ENCODE measurements around the gene NXPE3.
A peak's percentile ranks its signal among the peaks of the same experiment; 100 is the strongest.

Gene NXPE3

GRCh38 chr3:101849714-101850245, 70.8 kb downstream of the NXPE3 start:
- Histone ChIP-seq H3K27ac (ENCODE audit: low read length, poor library complexity, severe bottlenecking) (peak overlapping the region; percentile 93), H2AFZ (ENCODE audit: low read depth, low read length) (peak overlapping the region; percentile 16), H3K27me3 (ENCODE audit: control insufficient read depth in 1 of 2, insufficient read depth in 1 of 2, low read length in 2 of 2) (no peaks in the 10 kb centered on the region), H3K79me1 (replicated peaks; ENCODE audit: low read length, poor library complexity, severe bottlenecking) (peaks cover 11% of the 10 kb centered on the region), H3K9ac (ENCODE audit: low read length) (peak overlapping the region; percentile 99), H3K23ac (ENCODE audit: low read length in 2 of 2) (peak overlapping the region; percentile 97 to 98), H4K91ac (ENCODE audit: low read length) (peak overlapping the region; percentile 77), H3K4ac (ENCODE audit: low read depth in 1 of 2, low read length in 2 of 2) (peak overlapping the region; percentile 88 to 97), H3K4me3 (ENCODE audit: insufficient read depth in 1 of 2, low read depth in 1 of 2, low read length in 2 of 2) (peak overlapping the region; percentile 92 to 96), H3K4me2 (ENCODE audit: low read length, poor library complexity, severe bottlenecking) (peak overlapping the region; percentile 16), H3K36me3 (ENCODE audit: control insufficient read depth in 1 of 2, insufficient read depth in 2 of 2, low read depth in 1 of 2, low read length in 2 of 2) (peaks cover 8 to 32% of the 10 kb centered on the region in 2 experiments), H3K18ac (ENCODE audit: low read depth in 1 of 2, low read length in 2 of 2) (peak overlapping the region; percentile 81 to 87), H2BK12ac (ENCODE audit: low read length in 2 of 2) (peak overlapping the region in 1 of 2 experiments; percentile 76), H2BK5ac (ENCODE audit: low read depth, low read length, poor library complexity, severe bottlenecking) (peak overlapping the region; percentile 79), H3K4me1 (ENCODE audit: control insufficient read depth, insufficient read depth, low read depth, low read length) (peaks cover 5% of the 10 kb centered on the region), H2BK15ac (ENCODE audit: low read depth, poor library complexity, severe bottlenecking) (peak overlapping the region; percentile 68), H2BK120ac (ENCODE audit: low read depth, low read length) (peak overlapping the region; percentile 94), H3K14ac (ENCODE audit: low read length in 2 of 2) (peak overlapping the region in 1 of 2 experiments; percentile 96), H3K9me3 (ENCODE audit: control insufficient read depth, low read length) (no peaks in the 10 kb centered on the region), H2AK5ac (ENCODE audit: low read length, severe bottlenecking) (no peak overlapping the region), H4K8ac (ENCODE audit: low read length) (no peak overlapping the region)
- under 1% methylated on average over 65 of the region's 67 CpGs for WGBS
- DNase-seq: no peak

GRCh38 chr3:101850246-101851051, 71.4 kb downstream of the NXPE3 start:
- H4K91ac ChIP-seq (ENCODE audit: low read length): no peak overlapping the region
- H3K27me3 ChIP-seq (ENCODE audit: control insufficient read depth in 1 of 2, insufficient read depth in 1 of 2, low read length in 2 of 2): no peaks in the 10 kb centered on the region
- H3K27ac ChIP-seq (ENCODE audit: low read length, poor library complexity, severe bottlenecking): peak overlapping the region; percentile 93
- H2AFZ ChIP-seq (ENCODE audit: low read depth, low read length): no peak overlapping the region
- H3K4me3 ChIP-seq (ENCODE audit: insufficient read depth in 1 of 2, low read depth in 1 of 2, low read length in 2 of 2): peak overlapping the region; percentile 92 to 96
- no peak overlapping the region for H2AK5ac ChIP-seq (ENCODE audit: low read length, severe bottlenecking)
- no peak overlapping the region for H2BK15ac ChIP-seq (ENCODE audit: low read depth, poor library complexity, severe bottlenecking)
- H3K9ac ChIP-seq (ENCODE audit: low read length): peak overlapping the region; percentile 99
- H2BK120ac ChIP-seq (ENCODE audit: low read depth, low read length): no peak overlapping the region
- no peak overlapping the region for H4K8ac ChIP-seq (ENCODE audit: low read length)
- H3K36me3 ChIP-seq (ENCODE audit: control insufficient read depth in 1 of 2, insufficient read depth in 2 of 2, low read depth in 1 of 2, low read length in 2 of 2): peaks cover 11 to 38% of the 10 kb centered on the region in 2 experiments
- H3K14ac ChIP-seq (ENCODE audit: low read length in 2 of 2): no peak overlapping the region
- no peak overlapping the region for H3K4me2 ChIP-seq (ENCODE audit: low read length, poor library complexity, severe bottlenecking)
- H3K9me3 ChIP-seq (ENCODE audit: control insufficient read depth, low read length): no peaks in the 10 kb centered on the region
- H3K79me1 ChIP-seq (replicated peaks; ENCODE audit: low read length, poor library complexity, severe bottlenecking): peaks cover 9% of the 10 kb centered on the region
- peaks cover 7% of the 10 kb centered on the region for H3K4me1 ChIP-seq (ENCODE audit: control insufficient read depth, insufficient read depth, low read depth, low read length)
- H2BK5ac ChIP-seq (ENCODE audit: low read depth, low read length, poor library complexity, severe bottlenecking): peak overlapping the region; percentile 71
- H2BK12ac ChIP-seq (ENCODE audit: low read length in 2 of 2): no peak overlapping the region
- H3K4ac ChIP-seq (ENCODE audit: low read depth in 1 of 2, low read length in 2 of 2): no peak overlapping the region
- 2% methylated on average over 13 of the region's 19 CpGs for WGBS
- peak overlapping the region in 1 of 2 experiments; percentile 98 for H3K23ac ChIP-seq (ENCODE audit: low read length in 2 of 2)
- peak overlapping the region in 1 of 2 experiments; percentile 87 for H3K18ac ChIP-seq (ENCODE audit: low read depth in 1 of 2, low read length in 2 of 2)
- DNase-seq: peak; percentile 77

GRCh38 chr3:101851072-101851770, 72.2 kb downstream of the NXPE3 start:
- peak; percentile 43 for DNase-seq

More at GRCh38 chr3:101851072-101851770, 72.2 kb downstream of the NXPE3 start:
- H3K4ac ChIP-seq (ENCODE audit: low read depth in 1 of 2, low read length in 2 of 2): no peak overlapping the region
- no peak overlapping the region for H2BK12ac ChIP-seq (ENCODE audit: low read length in 2 of 2)
- H3K9ac ChIP-seq (ENCODE audit: low read length): peak overlapping the region; percentile 99
- peak overlapping the region; percentile 93 for H3K27ac ChIP-seq (ENCODE audit: low read length, poor library complexity, severe bottlenecking)
- no peak overlapping the region for H3K18ac ChIP-seq (ENCODE audit: low read depth in 1 of 2, low read length in 2 of 2)
- H3K4me2 ChIP-seq (ENCODE audit: low read length, poor library complexity, severe bottlenecking): peak overlapping the region; percentile 75
- H3K14ac ChIP-seq (ENCODE audit: low read length in 2 of 2): no peak overlapping the region
- H3K4me1 ChIP-seq (ENCODE audit: control insufficient read depth, insufficient read depth, low read depth, low read length): peaks cover 7% of the 10 kb centered on the region
- no peak overlapping the region for H3K23ac ChIP-seq (ENCODE audit: low read length in 2 of 2)
- H4K8ac ChIP-seq (ENCODE audit: low read length): no peak overlapping the region
- H2BK5ac ChIP-seq (ENCODE audit: low read depth, low read length, poor library complexity, severe bottlenecking): no peak overlapping the region
- H4K91ac ChIP-seq (ENCODE audit: low read length): no peak overlapping the region
- H2AK5ac ChIP-seq (ENCODE audit: low read length, severe bottlenecking): no peak overlapping the region
- no peak overlapping the region for H2BK15ac ChIP-seq (ENCODE audit: low read depth, poor library complexity, severe bottlenecking)
- H3K4me3 ChIP-seq (ENCODE audit: insufficient read depth in 1 of 2, low read depth in 1 of 2, low read length in 2 of 2): peak overlapping the region; percentile 41 to 92
- WGBS: 52% methylated on average over 3 of the region's 5 CpGs
- no peak overlapping the region for H2AFZ ChIP-seq (ENCODE audit: low read depth, low read length)
- no peak overlapping the region for H2BK120ac ChIP-seq (ENCODE audit: low read depth, low read length)
- peaks cover 6% of the 10 kb centered on the region for H3K79me1 ChIP-seq (replicated peaks; ENCODE audit: low read length, poor library complexity, severe bottlenecking)
- peaks cover 11 to 45% of the 10 kb centered on the region in 2 experiments for H3K36me3 ChIP-seq (ENCODE audit: control insufficient read depth in 1 of 2, insufficient read depth in 2 of 2, low read depth in 1 of 2, low read length in 2 of 2)
- no peaks in the 10 kb centered on the region for H3K27me3 ChIP-seq (ENCODE audit: control insufficient read depth in 1 of 2, insufficient read depth in 1 of 2, low read length in 2 of 2)
- H3K9me3 ChIP-seq (ENCODE audit: control insufficient read depth, low read length): no peaks in the 10 kb centered on the region
